Endothelial cell of umbilical vein (primary cell): ENCODE measurements around the gene NKX1-2.

Experiments
- CTCF ChIP-seq, 2 donors: IDR thresholded peaks; 1 replicate in 1 of 2; 2 replicates in 1 of 2; pipeline ENCODE4 v1.5.1; 2011; ENCODE audit warnings: low read length in 2 of 2, mild to moderate bottlenecking in 2 of 2, moderate library complexity in 2 of 2, control low read depth in 1 of 2, inconsistent platforms in 1 of 2, low read depth in 1 of 2; ENCODE audit not compliant: insufficient read depth in 1 of 2; ENCODE audit errors: extremely low read depth in 1 of 2
- GATA2 ChIP-seq: IDR thresholded peaks from 2 replicates; pipeline ENCODE4 v1.7.0; 2011; ENCODE audit warnings: low read depth, mild to moderate bottlenecking, moderate library complexity, mixed read lengths, low read length; ENCODE audit not compliant: insufficient read length, insufficient read depth
- POLR2A ChIP-seq: IDR thresholded peaks from 2 replicates; pipeline ENCODE4 v1.6.1; 2012; ENCODE audit warnings: low read depth, mild to moderate bottlenecking, control low read depth, low read length
- POLR2AphosphoS5 ChIP-seq: IDR thresholded peaks from 2 replicates; pipeline ENCODE4 v1.6.1; 2012; ENCODE audit warnings: low read depth, mild to moderate bottlenecking, control low read depth, low read length, moderate library complexity; ENCODE audit not compliant: insufficient read depth

DNA sequence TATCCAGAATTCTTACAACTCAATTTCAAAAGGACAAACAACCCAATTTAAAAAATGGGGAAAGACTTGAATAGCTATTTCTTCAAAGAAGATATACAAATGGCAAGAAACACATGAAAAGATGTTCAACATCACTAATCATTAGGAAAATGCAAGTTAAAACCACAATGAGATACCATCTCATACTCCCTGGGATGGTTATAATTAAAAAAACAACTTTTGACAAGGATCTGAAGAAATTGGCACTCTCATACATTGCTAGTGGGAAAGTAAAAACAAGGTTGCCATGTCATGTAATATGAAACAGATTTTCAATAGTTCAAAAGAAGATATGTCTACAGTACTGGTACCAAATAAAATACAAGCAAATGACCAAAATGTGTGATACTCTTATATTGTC is 40.1 kb downstream of the NKX1-2 start:
- TF ChIP-seq CTCF (IDR thresholded peaks at IDR 0.05; ENCODE audit: extremely low read depth in 1 of 2, insufficient read depth in 1 of 2, low read depth in 1 of 2, low read length in 2 of 2) = no peak
- no peak for TF ChIP-seq POLR2AphosphoS5
- no peak for TF ChIP-seq GATA2
- TF ChIP-seq POLR2A = no peak
